IPS-20b (cell line): ENCODE data around the gene ZC3H18.
A peak's percentile ranks its signal among the peaks of the same experiment; 100 is the strongest.

Experiments used
- H3K27ac ChIP-seq: one replicate; pipeline ENCODE4 v1.5.1; 2013; ENCODE audit warnings: low read length
- H3K27me3 ChIP-seq: 2 replicates; pipeline ENCODE4 v1.6.1; 2013; ENCODE audit warnings: mild to moderate bottlenecking, low read length, inconsistent platforms; ENCODE audit not compliant: insufficient read depth
- H3K36me3 ChIP-seq: 2 replicates; pipeline ENCODE4 v1.6.1; 2013; ENCODE audit warnings: low read depth, mild to moderate bottlenecking, inconsistent platforms, low read length, moderate library complexity; ENCODE audit not compliant: insufficient read depth
- H3K4me1 ChIP-seq: 2 replicates; pipeline ENCODE4 v1.6.1; 2013; ENCODE audit warnings: mild to moderate bottlenecking, control low read depth, inconsistent platforms, low read length, moderate library complexity; ENCODE audit not compliant: insufficient read depth
- H3K4me3 ChIP-seq: 2 replicates; pipeline ENCODE4 v1.5.1; 2013; ENCODE audit warnings: mild to moderate bottlenecking, low read length, inconsistent platforms
- H3K9ac ChIP-seq: 2 replicates; pipeline ENCODE4 v1.6.1; 2013; ENCODE audit warnings: low read depth, mild to moderate bottlenecking, inconsistent platforms, low read length, moderate library complexity
- H3K9me3 ChIP-seq: 2 replicates; pipeline ENCODE4 v1.6.1; 2013; ENCODE audit warnings: mild to moderate bottlenecking, low read depth, low read length, inconsistent platforms; ENCODE audit not compliant: insufficient read depth

ZC3H18 gene

GRCh38 chr16:88634141-88634993, 64.2 kb downstream of the ZC3H18 start:
- Histone ChIP-seq H3K4me3 (peak overlapping the region; percentile 72), H3K9me3 (no peaks in the 10 kb centered on the region), H3K36me3 (peaks cover 28% of the 10 kb centered on the region), H3K9ac (peak overlapping the region; percentile 51; the same call in 1 of the 2 replicates), H3K4me1 (no peaks in the 10 kb centered on the region; the same call in 1 of the 2 replicates), H3K27ac (no peak overlapping the region), H3K27me3 (peaks cover 26% of the 10 kb centered on the region)

DNA sequence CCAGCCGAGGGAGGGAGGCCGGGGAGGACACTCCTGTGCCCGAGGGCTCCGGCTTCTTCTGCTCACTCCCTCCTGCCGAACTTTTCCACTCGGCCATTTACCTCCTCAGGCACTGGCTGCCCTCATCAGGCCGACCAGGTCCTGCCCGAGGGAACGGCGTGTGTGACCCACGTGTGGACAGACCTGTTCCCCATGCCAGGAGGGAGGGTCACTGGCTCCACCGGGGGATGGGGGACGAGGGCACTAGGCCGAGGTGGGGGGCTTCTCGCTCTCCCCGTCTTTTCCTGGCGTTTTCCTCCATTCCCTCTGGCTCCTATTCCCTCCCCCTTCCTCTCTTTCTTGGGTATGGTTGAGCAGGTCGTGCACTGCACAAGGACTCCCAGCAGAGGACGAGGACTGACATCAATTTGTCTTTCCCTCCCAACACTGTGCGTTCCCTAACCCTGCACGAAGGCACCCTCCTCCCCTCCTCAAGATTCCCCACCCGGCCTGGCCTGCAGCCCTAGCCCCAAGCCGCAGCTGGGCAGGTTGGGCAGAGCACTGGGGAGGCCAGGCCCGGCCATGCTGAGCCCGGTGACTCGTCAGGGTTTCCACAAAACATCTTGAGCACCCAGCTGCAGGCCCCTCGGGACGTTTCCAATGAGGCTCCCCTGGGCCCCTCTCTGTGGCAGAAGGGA, 64.9 kb downstream of the ZC3H18 start:
- peak overlapping the region; percentile 72 for H3K4me3 ChIP-seq
- H3K27me3 ChIP-seq: peaks cover 33% of the 10 kb centered on the region
- H3K27ac ChIP-seq: no peak overlapping the region
- H3K9ac ChIP-seq: peak overlapping the region; percentile 51; the same call in 1 of the 2 replicates
- no peaks in the 10 kb centered on the region; the same call in 1 of the 2 replicates for H3K4me1 ChIP-seq
- H3K36me3 ChIP-seq: peaks cover 21% of the 10 kb centered on the region
- H3K9me3 ChIP-seq: no peaks in the 10 kb centered on the region

DNA sequence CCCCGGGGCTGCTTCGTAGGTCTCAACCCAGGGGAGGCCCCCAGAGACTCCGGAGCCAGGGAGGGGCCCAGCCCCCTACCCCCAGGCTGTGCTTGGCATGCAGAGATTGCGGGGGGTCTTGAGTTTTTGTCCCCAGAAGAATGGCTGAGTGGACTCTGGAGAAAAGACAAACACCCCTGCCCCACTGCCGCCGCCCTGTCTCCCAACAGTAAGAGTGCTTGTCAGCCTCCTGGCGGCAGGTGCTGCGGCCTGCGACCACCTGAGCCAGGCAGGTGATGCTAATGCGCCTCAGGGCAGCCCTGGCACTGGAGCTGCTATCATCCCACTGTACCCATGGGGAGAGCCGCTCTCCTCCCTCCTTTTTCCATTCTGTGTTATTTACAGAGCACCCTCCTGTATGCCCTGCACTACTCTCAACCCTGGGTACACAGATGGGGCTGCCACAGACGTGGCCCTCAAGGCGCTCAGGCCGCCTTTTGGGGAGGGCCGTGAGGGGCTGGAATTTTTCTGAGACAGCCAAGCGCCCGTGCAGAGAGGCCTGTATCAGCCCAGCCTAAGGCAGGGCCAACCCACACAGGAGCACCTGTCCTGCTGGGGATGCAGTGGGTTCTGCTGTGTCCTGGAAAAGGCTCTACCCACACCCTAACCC, 65.6 kb downstream of the ZC3H18 start:
- Histone ChIP-seq H3K27me3 (peaks cover 40% of the 10 kb centered on the region), H3K9ac (no peak overlapping the region), H3K4me3 (no peak overlapping the region), H3K9me3 (no peaks in the 10 kb centered on the region), H3K4me1 (no peaks in the 10 kb centered on the region; the same call in 1 of the 2 replicates), H3K27ac (no peak overlapping the region), H3K36me3 (peaks cover 16% of the 10 kb centered on the region; the same call in 1 of the 2 replicates)

DNA sequence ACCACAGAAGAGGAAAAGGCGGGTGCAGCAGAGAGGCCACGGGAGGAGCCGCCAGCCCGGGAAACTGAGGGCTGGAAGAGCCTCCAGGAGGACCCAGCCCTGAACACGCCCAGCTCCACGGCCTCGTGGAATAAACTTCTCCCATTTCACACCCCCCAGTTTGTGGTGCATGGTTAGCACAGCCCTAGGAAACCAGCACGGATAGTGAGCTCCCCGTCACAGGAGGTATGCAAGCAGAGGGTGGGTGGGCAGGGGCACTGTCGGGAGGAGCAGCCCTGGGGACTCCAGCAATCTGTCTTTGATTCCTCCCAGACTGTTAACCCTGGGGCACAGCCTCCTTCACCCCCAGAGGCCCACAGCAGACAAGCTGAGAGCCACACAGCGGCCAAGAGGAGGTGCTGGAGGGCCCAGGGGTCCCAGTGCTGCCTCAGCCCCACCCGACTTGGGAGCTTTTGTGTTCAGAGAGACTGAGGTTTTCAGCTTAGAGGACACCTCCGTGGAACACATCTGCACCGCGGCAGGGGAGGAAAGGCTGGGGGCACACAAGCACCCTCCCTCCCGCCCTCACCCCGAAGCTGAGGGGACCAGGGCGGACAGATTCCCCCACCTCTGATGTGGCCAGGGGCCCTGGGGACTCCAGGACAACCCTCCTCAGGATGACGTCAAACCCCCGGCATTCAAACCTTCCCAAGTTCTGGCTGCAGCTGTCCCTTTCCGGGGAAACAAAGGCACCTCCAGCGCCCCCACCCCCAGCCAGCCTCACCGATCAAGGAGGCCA, 66.5 kb downstream of the ZC3H18 start:
- Histone ChIP-seq H3K4me3 (no peak overlapping the region), H3K4me1 (no peaks in the 10 kb centered on the region; the same call in 1 of the 2 replicates), H3K27ac (no peak overlapping the region), H3K36me3 (peaks cover 7% of the 10 kb centered on the region; the same call in 1 of the 2 replicates), H3K9me3 (no peaks in the 10 kb centered on the region), H3K27me3 (peaks cover 44% of the 10 kb centered on the region), H3K9ac (no peak overlapping the region)

GRCh38 chr16:88638323-88639230, 68.4 kb downstream of the ZC3H18 start, which contains the start of gene IL17C:
TSS of gene IL17C (plus strand) at chr16:88638572. CDS start at chr16:88638642, 70 bp downstream.
- Histone ChIP-seq H3K9me3 (no peaks in the 10 kb centered on the region), H3K4me1 (no peaks in the 10 kb centered on the region; the same call in 1 of the 2 replicates), H3K27me3 (peaks cover 44% of the 10 kb centered on the region), H3K9ac (peak within 1 kb of the TSS; percentile 27; the same call in 1 of the 2 replicates), H3K4me3 (peak within 1 kb of the TSS; percentile 18; the same call in 1 of the 2 replicates), H3K27ac (no peak within 1 kb of the TSS), H3K36me3 (no peaks in the 10 kb centered on the region)

GRCh38 chr16:88639231-88640038, 69.2 kb downstream of the ZC3H18 start:
- no peak overlapping the region for H3K27ac ChIP-seq
- peaks cover 44% of the 10 kb centered on the region for H3K27me3 ChIP-seq
- H3K9ac ChIP-seq: peak overlapping the region; percentile 27; the same call in 1 of the 2 replicates
- H3K9me3 ChIP-seq: no peaks in the 10 kb centered on the region
- H3K4me1 ChIP-seq: no peaks in the 10 kb centered on the region; the same call in 1 of the 2 replicates
- no peaks in the 10 kb centered on the region for H3K36me3 ChIP-seq
- peak overlapping the region; percentile 18; the same call in 1 of the 2 replicates for H3K4me3 ChIP-seq

- H3K4me3 ChIP-seq: no peak overlapping the region
- no peaks in the 10 kb centered on the region for H3K9me3 ChIP-seq
- H3K4me1 ChIP-seq: no peaks in the 10 kb centered on the region; the same call in 1 of the 2 replicates
- H3K27ac ChIP-seq: no peak overlapping the region
- peak overlapping the region; percentile 27; the same call in 1 of the 2 replicates for H3K9ac ChIP-seq
- no peaks in the 10 kb centered on the region for H3K36me3 ChIP-seq
- peaks cover 41% of the 10 kb centered on the region for H3K27me3 ChIP-seq
Measured at GRCh38 chr16:88640039-88640495, 69.9 kb downstream of the ZC3H18 start.

DNA sequence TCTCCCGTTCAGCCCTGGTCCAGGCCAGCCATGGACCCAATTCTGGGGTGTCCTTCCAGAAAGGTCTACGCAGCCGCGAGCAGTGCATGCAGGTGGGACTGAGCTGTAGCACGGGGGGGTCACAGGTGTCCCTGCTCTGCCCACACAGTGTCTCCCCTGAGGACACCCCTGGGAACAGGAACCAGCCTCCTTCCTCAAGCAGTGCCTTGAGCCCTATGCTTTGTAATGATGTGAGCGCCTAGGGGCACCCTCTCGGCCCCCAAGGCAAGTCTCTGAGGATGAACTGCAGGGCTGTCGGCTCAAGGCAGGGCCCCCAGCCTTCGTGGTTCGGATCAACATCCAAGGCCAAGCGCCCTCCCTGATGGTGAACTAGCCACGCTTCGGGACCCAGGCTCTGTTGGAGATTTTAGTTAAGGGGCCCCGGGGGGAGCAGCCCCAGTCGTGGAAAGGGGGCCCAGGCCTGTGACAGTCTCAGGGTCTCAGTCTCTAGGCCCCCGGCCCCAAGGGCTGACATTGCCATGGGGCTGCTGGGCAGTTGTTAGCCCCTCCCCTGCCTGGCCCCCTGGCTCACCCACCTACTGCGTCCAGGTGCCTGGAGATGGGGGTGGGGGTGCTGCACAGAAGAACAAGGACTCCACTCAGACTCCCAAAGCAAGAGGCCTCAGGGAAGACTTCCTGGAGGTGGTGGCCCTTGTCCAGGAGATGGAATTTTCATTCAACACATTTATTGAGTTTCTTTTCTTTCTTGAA, 70.5 kb downstream of the ZC3H18 start:
- Histone ChIP-seq H3K9ac (no peak overlapping the region), H3K4me1 (no peaks in the 10 kb centered on the region; the same call in 1 of the 2 replicates), H3K4me3 (no peak overlapping the region), H3K27ac (no peak overlapping the region), H3K36me3 (no peaks in the 10 kb centered on the region), H3K27me3 (peaks cover 35% of the 10 kb centered on the region), H3K9me3 (no peaks in the 10 kb centered on the region)
